Stomach smooth muscle (tissue), 2 donors: ENCODE measurements around the gene ADAMTS12.

Experiments used
- H3K27ac ChIP-seq: one replicate; pipeline ENCODE4 v1.7.0; 2013; ENCODE audit warnings: mild to moderate bottlenecking, low read length, inconsistent platforms
- H3K27me3 ChIP-seq, 2 donors: one replicate each; pipeline ENCODE4 v1.7.0; 2013; ENCODE audit warnings: low read length in 2 of 2; ENCODE audit not compliant: insufficient read depth in 2 of 2, control insufficient read depth in 1 of 2
- H3K36me3 ChIP-seq, 2 donors: one replicate each; pipeline ENCODE4 v1.7.0; 2013; ENCODE audit warnings: low read length in 2 of 2; ENCODE audit not compliant: control insufficient read depth in 2 of 2, insufficient read depth in 2 of 2
- H3K4me1 ChIP-seq: one replicate; pipeline ENCODE4 v1.7.0; 2013; ENCODE audit warnings: low read length; ENCODE audit not compliant: control insufficient read depth, insufficient read depth
- H3K4me3 ChIP-seq, 2 donors: one replicate each; pipeline ENCODE4 v1.7.0; 2013; ENCODE audit warnings: low read length in 2 of 2
- H3K9ac ChIP-seq, 2 donors: one replicate each; pipeline ENCODE4 v1.7.0; 2013; ENCODE audit warnings: low read length in 2 of 2, mild to moderate bottlenecking in 1 of 2
- H3K9me3 ChIP-seq, 2 donors: one replicate each; pipeline ENCODE4 v1.7.0; 2013; ENCODE audit warnings: low read length in 2 of 2; ENCODE audit not compliant: control insufficient read depth in 2 of 2
- donor health status: healthy.
- donor health status: Pancreatic carcinoma.

Gene ADAMTS12

GRCh38 chr5:33891788-33892619 is at the start of gene ADAMTS12:
ADAMTS12 (minus strand) TSS chr5:33891990; CDS start chr5:33891856, 134 bp downstream.
- Histone ChIP-seq H3K4me1 (peaks cover 33% of the 10 kb centered on the region), H3K9me3 (no peaks in the 10 kb centered on the region), H3K27ac (peak within 1 kb of the TSS; percentile 46), H3K4me3 (peak within 1 kb of the TSS; percentile 66 to 77), H3K36me3 (no peaks in the 10 kb centered on the region), H3K27me3 (no peaks in the 10 kb centered on the region), H3K9ac (peak within 1 kb of the TSS; percentile 48 to 69)

- H3K27me3 ChIP-seq: peaks cover 34 to 44% of the 10 kb centered on the region in 2 donors
- no peaks in the 10 kb centered on the region for H3K9me3 ChIP-seq
Observed at GRCh38 chr5:33941090-33941489, 49.3 kb upstream of the ADAMTS12 start.

GRCh38 chr5:33939556-33940262 is 47.9 kb upstream of the ADAMTS12 start:
- no peaks in the 10 kb centered on the region for H3K9me3 ChIP-seq
- H3K9ac ChIP-seq: no peak overlapping the region
- peaks cover 34 to 45% of the 10 kb centered on the region in 2 donors for H3K27me3 ChIP-seq
- peaks cover 20% of the 10 kb centered on the region for H3K4me1 ChIP-seq
- no peak overlapping the region for H3K4me3 ChIP-seq
- H3K27ac ChIP-seq: no peak overlapping the region
- H3K36me3 ChIP-seq: no peaks in the 10 kb centered on the region

More at GRCh38 chr5:33941090-33941489, 49.3 kb upstream of the ADAMTS12 start:
- Histone ChIP-seq H3K27ac (no peak overlapping the region), H3K4me1 (peaks cover 16% of the 10 kb centered on the region), H3K9ac (no peak overlapping the region), H3K36me3 (no peaks in the 10 kb centered on the region), H3K4me3 (no peak overlapping the region)

GRCh38 chr5:33938881-33939280 is 47.1 kb upstream of the ADAMTS12 start:
- Histone ChIP-seq H3K27me3 (peaks cover 34 to 45% of the 10 kb centered on the region in 2 donors), H3K36me3 (no peaks in the 10 kb centered on the region), H3K4me1 (peaks cover 20% of the 10 kb centered on the region), H3K4me3 (no peak overlapping the region), H3K9ac (no peak overlapping the region), H3K9me3 (no peaks in the 10 kb centered on the region), H3K27ac (no peak overlapping the region)

- no peaks in the 10 kb centered on the region for H3K36me3 ChIP-seq
- no peak overlapping the region for H3K4me3 ChIP-seq
- H3K9me3 ChIP-seq: no peaks in the 10 kb centered on the region
- H3K27me3 ChIP-seq: peaks cover 34 to 45% of the 10 kb centered on the region in 2 donors
- H3K4me1 ChIP-seq: peaks cover 20% of the 10 kb centered on the region
- no peak overlapping the region for H3K27ac ChIP-seq
- H3K9ac ChIP-seq: no peak overlapping the region
Observed at GRCh38 chr5:33938507-33938796, 46.7 kb upstream of the ADAMTS12 start.

- H3K9me3 ChIP-seq: no peaks in the 10 kb centered on the region
- no peak overlapping the region for H3K9ac ChIP-seq
- peaks cover 34 to 45% of the 10 kb centered on the region in 2 donors for H3K27me3 ChIP-seq
Observed at GRCh38 chr5:33937707-33938506, 46.1 kb upstream of the ADAMTS12 start.

GRCh38 chr5:33937017-33937706 is 45.4 kb upstream of the ADAMTS12 start:
- no peaks in the 10 kb centered on the region for H3K36me3 ChIP-seq
- H3K4me1 ChIP-seq: peaks cover 20% of the 10 kb centered on the region
- H3K9me3 ChIP-seq: no peaks in the 10 kb centered on the region
- H3K9ac ChIP-seq: no peak overlapping the region
- H3K27ac ChIP-seq: no peak overlapping the region
- peak overlapping the region; percentile 47 to 73 for H3K4me3 ChIP-seq
- H3K27me3 ChIP-seq: peaks cover 34 to 42% of the 10 kb centered on the region in 2 donors

More at GRCh38 chr5:33937707-33938506, 46.1 kb upstream of the ADAMTS12 start:
- Histone ChIP-seq H3K4me1 (peaks cover 20% of the 10 kb centered on the region), H3K4me3 (no peak overlapping the region), H3K27ac (no peak overlapping the region), H3K36me3 (no peaks in the 10 kb centered on the region)

- peak within 1 kb of the TSS; percentile 47 to 73 for H3K4me3 ChIP-seq
- H3K27me3 ChIP-seq: peaks cover 34 to 36% of the 10 kb centered on the region in 2 donors
- no peaks in the 10 kb centered on the region for H3K36me3 ChIP-seq
- H3K27ac ChIP-seq: no peak within 1 kb of the TSS
- H3K4me1 ChIP-seq: peaks cover 20% of the 10 kb centered on the region
- no peaks in the 10 kb centered on the region for H3K9me3 ChIP-seq
- no peak within 1 kb of the TSS for H3K9ac ChIP-seq
Observed at GRCh38 chr5:33936381-33937016, 44.7 kb upstream of the ADAMTS12 start, which contains the start of gene RXFP3. RXFP3 (plus strand) TSS chr5:33936386; CDS start chr5:33936741, 355 bp downstream.

- Histone ChIP-seq H3K9ac (no peak overlapping the region), H3K27ac (no peak overlapping the region), H3K36me3 (no peaks in the 10 kb centered on the region), H3K27me3 (peaks cover 34% of the 10 kb centered on the region in 2 donors), H3K4me1 (peaks cover 20% of the 10 kb centered on the region), H3K9me3 (no peaks in the 10 kb centered on the region), H3K4me3 (peak overlapping the region; percentile 47 to 73)
Observed at GRCh38 chr5:33936004-33936380, 44.2 kb upstream of the ADAMTS12 start.
